Purkinje cell (primary cell): Measurements from ENCODE around the gene FTO. TPM values are rescaled to one million over a fixed set of nuclear protein-coding genes. Genes with fewer than 3 reads are reported as not detected.

Source experiments
- polyA plus RNA-seq: library from polyadenylated mRNA; unstranded; fragments of >200 nt; fragmentation: Nextera tagmentation; gene quantifications from 2 replicates; pipeline ENCODE4 v1.2.1, GENCODE V29; 2014

Gene FTO
- 83.3 and 115 TPM in 2 replicates for polyA plus RNA-seq

DNA sequence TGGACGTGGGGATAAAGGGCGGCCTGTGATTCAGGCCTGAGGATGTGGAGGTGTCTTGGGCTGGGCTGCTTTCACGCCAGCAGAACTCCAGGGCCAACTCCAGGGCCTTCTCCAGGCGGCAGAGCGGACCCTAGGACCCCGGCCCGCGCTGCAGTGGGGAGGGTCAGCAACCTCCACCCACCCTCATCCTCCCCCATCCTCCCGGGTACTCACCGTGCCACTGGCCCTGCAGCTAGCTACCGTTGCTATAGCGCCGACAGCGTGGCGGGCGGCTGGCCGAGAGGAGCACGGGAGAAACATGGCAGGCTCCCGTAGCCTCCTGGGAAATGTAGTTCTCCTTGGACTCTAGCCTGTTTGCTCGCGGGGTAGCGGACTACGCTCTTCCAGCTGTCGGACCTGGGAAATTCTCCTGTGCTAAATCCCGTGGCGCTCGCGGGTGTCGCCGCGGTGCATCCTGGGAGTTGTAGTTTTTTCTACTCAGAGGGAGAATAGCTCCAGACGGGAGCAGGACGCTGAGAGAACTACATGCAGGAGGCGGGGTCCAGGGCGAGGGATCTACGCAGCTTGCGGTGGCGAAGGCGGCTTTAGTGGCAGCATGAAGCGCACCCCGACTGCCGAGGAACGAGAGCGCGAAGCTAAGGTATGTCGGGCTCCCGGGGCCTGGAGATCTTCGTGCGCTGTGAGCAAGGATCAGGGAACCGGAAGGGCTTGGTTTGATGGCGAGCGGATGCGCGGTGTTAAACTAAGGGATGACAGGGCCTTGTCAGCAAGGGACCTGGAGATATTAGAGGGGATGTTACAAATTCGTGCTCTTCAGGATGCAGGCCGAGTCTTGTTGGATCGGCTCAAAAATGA, at the start of gene FTO, which contains the start of gene RPGRIP1L:
Gene FTO, plus strand, starts transcription at position 567 of the 855 bp plus-strand sequence.
Gene RPGRIP1L, minus strand, starts transcription at position 270 of the 855 bp plus-strand sequence. CDS start 3,136 bp downstream, outside the sequence.

Other genes starting within 250 kb of the FTO start
- gene AKTIP, start 200.9 kb upstream of the FTO start, polyA plus RNA-seq: 61.2 and 71.1 TPM in 2 replicates
- 19.2 and 33.3 TPM in 2 replicates for gene RPGRIP1L, start 297 bp upstream of the FTO start, polyA plus RNA-seq